ENCODE measurements around the gene SPSB1.

Gene SPSB1

DNA sequence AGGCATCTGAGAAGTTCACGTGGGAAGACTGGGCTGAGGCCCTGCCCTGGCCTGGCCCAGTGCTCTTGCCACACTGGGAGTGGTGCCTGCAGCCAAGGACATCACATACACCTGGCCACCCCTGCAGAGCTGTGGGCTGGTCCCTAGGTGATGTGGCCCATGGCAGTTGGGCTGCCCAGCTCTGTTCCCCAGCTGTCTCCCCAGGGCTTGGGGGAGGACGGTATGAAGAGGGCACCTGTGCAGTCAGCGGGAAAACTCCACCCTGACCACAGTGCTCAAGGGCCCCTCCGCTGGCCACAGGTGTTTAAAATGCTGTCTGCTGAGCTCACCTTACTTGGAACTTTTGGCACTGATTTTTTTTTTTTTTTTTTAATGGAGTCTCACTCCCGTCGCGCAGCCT lies 126.2 kb downstream of the SPSB1 start:
- DNase-seq (ENCODE audit: low read depth in 2 of 2), result no peak
